Measurements from ENCODE around the gene CCM2. TPM values are rescaled to one million over a fixed set of nuclear protein-coding genes. Genes with fewer than 3 reads are reported as not detected.
A peak's percentile ranks its signal among the peaks of the same experiment; 100 is the strongest.
"Not testable (repeated sequence)": the region's sequence is repeated elsewhere in the genome, so short reads cannot be mapped to it uniquely, and the experiment has no call there.

CCM2 gene
- total and polyA plus RNA-seq, 12 donors = 36.1 to 84.5 (median 50.7) TPM

GRCh38 chr7:44990109-44991023, 9.6 kb upstream of the CCM2 start:
- Histone ChIP-seq H3K4me3 (no peak overlapping the region), H3K27ac (peak overlapping the region; percentile 31 to 91 (median 65)), H3K9me3 (replicated peaks in 1 of 3) (peaks cover 0 to 6% (median 0%) of the 10 kb centered on the region in 3 donors), H3K4me1 (replicated peaks in 1 of 2) (peaks cover 16 to 28% of the 10 kb centered on the region in 2 donors), H3K36me3 (replicated peaks in 1 of 2) (peaks cover 0 to 2% of the 10 kb centered on the region in 2 donors), H3K27me3 (no peaks in the 10 kb centered on the region)
- 40 to 52% (median 46%) methylated on average over 9 of the region's 9 CpGs for WGBS, 4 donors
- DNase-seq = peak in 5 of 7 donors; percentile 54 to 74 (median 72)
- TF ChIP-seq, protein P1, sequence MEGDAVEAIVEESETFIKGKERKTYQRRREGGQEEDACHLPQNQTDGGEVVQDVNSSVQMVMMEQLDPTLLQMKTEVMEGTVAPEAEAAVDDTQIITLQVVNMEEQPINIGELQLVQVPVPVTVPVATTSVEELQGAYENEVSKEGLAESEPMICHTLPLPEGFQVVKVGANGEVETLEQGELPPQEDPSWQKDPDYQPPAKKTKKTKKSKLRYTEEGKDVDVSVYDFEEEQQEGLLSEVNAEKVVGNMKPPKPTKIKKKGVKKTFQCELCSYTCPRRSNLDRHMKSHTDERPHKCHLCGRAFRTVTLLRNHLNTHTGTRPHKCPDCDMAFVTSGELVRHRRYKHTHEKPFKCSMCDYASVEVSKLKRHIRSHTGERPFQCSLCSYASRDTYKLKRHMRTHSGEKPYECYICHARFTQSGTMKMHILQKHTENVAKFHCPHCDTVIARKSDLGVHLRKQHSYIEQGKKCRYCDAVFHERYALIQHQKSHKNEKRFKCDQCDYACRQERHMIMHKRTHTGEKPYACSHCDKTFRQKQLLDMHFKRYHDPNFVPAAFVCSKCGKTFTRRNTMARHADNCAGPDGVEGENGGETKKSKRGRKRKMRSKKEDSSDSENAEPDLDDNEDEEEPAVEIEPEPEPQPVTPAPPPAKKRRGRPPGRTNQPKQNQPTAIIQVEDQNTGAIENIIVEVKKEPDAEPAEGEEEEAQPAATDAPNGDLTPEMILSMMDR (IDR thresholded peaks at IDR 0.05) = no peak
- TF ChIP-seq POLR2A (IDR thresholded peaks at IDR 0.05) = no peak
- intact Hi-C loops (cut with DNase I) = no loop called here

- H3K27me3 ChIP-seq; intact Hi-C loops (cut with DNase I); H3K9me3 ChIP-seq (replicated peaks in 1 of 3); H3K4me3 ChIP-seq; DNase-seq; H3K27ac ChIP-seq; H3K36me3 ChIP-seq (replicated peaks in 1 of 2): not testable (repeated sequence)
- WGBS, 4 donors = 85 to 95% (median 90%) methylated on average over 16 to 21 of the region's 21 CpGs
- peaks cover 4 to 21% of the 10 kb centered on the region in 2 donors for H3K4me1 ChIP-seq (replicated peaks in 1 of 2)
Measured at GRCh38 chr7:44992004-44992795, 7.8 kb upstream of the CCM2 start.

GRCh38 chr7:44994877-44995554, 5.0 kb upstream of the CCM2 start:
- WGBS, 4 donors = 68 to 80% (median 73%) methylated on average over 5 of the region's 5 CpGs

More at GRCh38 chr7:44994877-44995554, 5.0 kb upstream of the CCM2 start:
- Histone ChIP-seq H3K9me3 (replicated peaks in 1 of 3) (peaks cover 0 to 6% (median 0%) of the 10 kb centered on the region in 3 donors), H3K4me1 (replicated peaks in 1 of 2) (peaks cover 0 to 17% of the 10 kb centered on the region in 2 donors), H3K27me3 (no peaks in the 10 kb centered on the region), H3K36me3 (replicated peaks in 1 of 2) (no peaks in the 10 kb centered on the region), H3K4me3 (no peak overlapping the region), H3K27ac (no peak overlapping the region)
- intact Hi-C loops (cut with DNase I) = no loop called here
- TF ChIP-seq, protein P1 (IDR thresholded peaks at IDR 0.05) = no peak
- TF ChIP-seq POLR2A (IDR thresholded peaks at IDR 0.05) = no peak
- DNase-seq = no peak
